HUDEP-2 (cell line): ENCODE measurements around the gene IFRD2.
A peak's percentile ranks its signal among the peaks of the same experiment; 100 is the strongest.

Experiments
- DNase-seq, 76 experiments: peaks; one replicate each; lab custom pipeline; 2025; ENCODE audit not compliant: unreplicated experiment in 76 of 76; lab: John Stamatoyannopoulos, UW

The IFRD2 gene

GRCh38 chr3:50302095-50303012, 10.1 kb upstream of the IFRD2 start:
- no peak for DNase-seq

- no peak for DNase-seq
Measured at GRCh38 chr3:50300681-50301254, 8.5 kb upstream of the IFRD2 start.

- peak in 13 of 76 experiments; percentile 6 to 46 (median 28) for DNase-seq
Measured at GRCh38 chr3:50299929-50300680, 7.9 kb upstream of the IFRD2 start.

GRCh38 chr3:50299638-50299928, 7.4 kb upstream of the IFRD2 start:
- DNase-seq, result peak in 5 of 76 experiments; percentile 83 to 99 (median 99)

- peak in 70 of 76 experiments; percentile 97 to 100 (median 99) for DNase-seq
Measured at GRCh38 chr3:50298836-50299637, 6.8 kb upstream of the IFRD2 start, which contains the start of the genes HYAL3 and NAA80. Gene HYAL3 (minus strand): TSS chr3:50299405. CDS start chr3:50295602, 3,803 bp downstream. Gene NAA80 (minus strand): TSS chr3:50299405. CDS start chr3:50297463, 1,942 bp downstream.

GRCh38 chr3:50297896-50298725, 5.9 kb upstream of the IFRD2 start:
- peak in 10 of 76 experiments; percentile 12 to 45 (median 22) for DNase-seq

- DNase-seq, result peak in 3 of 76 experiments; percentile 4 to 27 (median 17)
Measured at GRCh38 chr3:50297384-50297775, 5.2 kb upstream of the IFRD2 start.

- no peak for DNase-seq
Measured at GRCh38 chr3:50296721-50297383, 4.6 kb upstream of the IFRD2 start.

- DNase-seq, result no peak
Measured at GRCh38 chr3:50295553-50296431, 3.6 kb upstream of the IFRD2 start.

GRCh38 chr3:50294492-50295403, 2.5 kb upstream of the IFRD2 start:
- DNase-seq, result no peak

GRCh38 chr3:50294089-50294488, 1.9 kb upstream of the IFRD2 start:
- no peak for DNase-seq

- no peak for DNase-seq
Measured at GRCh38 chr3:50293079-50293801, 1.0 kb upstream of the IFRD2 start.

GRCh38 chr3:50290161-50290641, 2.0 kb downstream of the IFRD2 start:
- DNase-seq, result peak in 1 of 76 experiments; percentile 18

GRCh38 chr3:50289130-50289529, 3.1 kb downstream of the IFRD2 start:
- DNase-seq, result no peak

GRCh38 chr3:50288387-50289007, 3.7 kb downstream of the IFRD2 start:
- DNase-seq, result no peak

- no peak for DNase-seq
Measured at GRCh38 chr3:50287262-50287661, 5.0 kb downstream of the IFRD2 start.
